ENCODE measurements around the gene TBL1Y.
"Not testable (repeated sequence)": the region's sequence is repeated elsewhere in the genome, so short reads cannot be mapped to it uniquely, and the experiment has no call there.

TBL1Y gene

GRCh38 chrY:6972271-6972887 is 61.9 kb downstream of the TBL1Y start:
- DNase-seq (ENCODE audit: low read depth in 2 of 2) = no peak

GRCh38 chrY:6974971-6975370 is 64.5 kb downstream of the TBL1Y start:
- no peak for DNase-seq (ENCODE audit: low read depth in 2 of 2)

DNA sequence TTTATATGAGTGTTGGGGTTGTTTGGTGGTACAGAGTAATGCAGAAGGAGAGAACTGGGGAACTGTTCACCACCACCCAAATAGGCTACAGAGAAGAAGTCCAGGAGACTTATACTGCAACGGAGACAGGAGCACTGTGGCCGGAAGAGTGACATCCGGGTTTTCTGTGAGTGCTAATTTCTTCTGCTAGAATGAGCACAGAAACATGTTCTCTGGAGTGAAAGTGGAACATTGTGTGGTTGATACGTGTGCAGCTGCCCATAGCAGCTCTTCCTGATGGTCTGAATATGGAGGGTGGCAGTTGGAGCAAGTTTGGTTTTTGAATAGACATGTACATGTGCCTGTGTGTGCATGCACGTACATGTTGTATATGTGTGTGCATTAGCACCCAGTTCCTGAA is 67.3 kb downstream of the TBL1Y start:
- no peak for DNase-seq (ENCODE audit: low read depth in 2 of 2)

- no peak for DNase-seq (ENCODE audit: low read depth in 2 of 2)
Measured at GRCh38 chrY:6983221-6983620, 72.7 kb downstream of the TBL1Y start.

DNA sequence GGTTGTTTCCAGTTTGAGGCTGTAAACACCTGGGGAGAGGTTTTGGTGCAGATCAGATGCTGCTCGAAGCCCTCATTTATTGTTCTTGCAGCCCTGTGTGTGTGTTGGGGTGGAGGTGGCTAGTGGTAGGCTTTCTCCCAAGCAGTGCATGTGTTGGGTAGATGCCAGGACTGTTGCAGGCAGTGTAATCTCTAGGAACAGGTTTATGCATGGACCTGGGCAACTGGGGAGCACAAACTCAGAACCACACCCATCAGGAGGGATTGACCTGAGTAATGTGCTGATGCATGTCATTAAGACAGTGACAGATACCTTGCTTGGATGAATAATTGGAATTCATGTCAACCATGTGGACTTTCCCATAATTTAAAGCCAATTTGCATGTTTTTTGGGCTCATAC is 77.3 kb downstream of the TBL1Y start:
- DNase-seq (ENCODE audit: low read depth in 2 of 2) = no peak

DNA sequence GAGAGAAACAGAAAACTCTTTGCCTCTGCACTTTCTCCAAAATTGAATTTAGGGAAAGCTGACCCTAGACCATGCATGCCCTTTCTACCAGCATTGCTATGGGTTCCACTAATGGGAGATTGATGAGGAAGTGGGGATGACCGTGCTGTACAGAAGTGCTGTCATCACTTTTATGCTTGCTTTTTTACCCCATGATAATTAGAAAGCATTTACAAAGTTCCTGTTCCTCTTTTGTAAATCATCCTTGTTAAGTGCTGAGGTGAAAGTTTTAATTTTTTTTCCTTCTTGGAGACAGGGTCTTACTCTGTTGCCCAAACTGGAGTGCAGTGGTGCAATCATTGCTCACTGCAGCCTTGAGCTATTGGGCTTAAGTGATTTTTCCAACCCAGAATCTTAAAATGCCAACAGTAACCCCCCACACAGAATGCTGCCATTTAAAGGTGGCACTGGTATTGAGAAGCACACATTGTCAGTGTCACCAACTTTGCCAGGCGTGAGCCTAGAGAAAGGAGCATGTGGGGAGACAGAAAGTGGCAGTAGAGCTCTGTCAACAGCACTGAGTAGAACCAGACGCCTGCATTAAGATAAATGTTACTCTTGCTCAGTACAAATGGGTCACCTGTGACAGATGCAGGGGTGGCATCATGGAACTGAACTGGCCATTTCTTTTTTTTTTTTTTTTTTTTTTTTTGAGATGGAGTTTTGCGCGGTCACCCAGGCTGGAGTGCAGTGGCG is 79.6 kb downstream of the TBL1Y start:
- no peak for DNase-seq (ENCODE audit: low read depth in 2 of 2)

DNA sequence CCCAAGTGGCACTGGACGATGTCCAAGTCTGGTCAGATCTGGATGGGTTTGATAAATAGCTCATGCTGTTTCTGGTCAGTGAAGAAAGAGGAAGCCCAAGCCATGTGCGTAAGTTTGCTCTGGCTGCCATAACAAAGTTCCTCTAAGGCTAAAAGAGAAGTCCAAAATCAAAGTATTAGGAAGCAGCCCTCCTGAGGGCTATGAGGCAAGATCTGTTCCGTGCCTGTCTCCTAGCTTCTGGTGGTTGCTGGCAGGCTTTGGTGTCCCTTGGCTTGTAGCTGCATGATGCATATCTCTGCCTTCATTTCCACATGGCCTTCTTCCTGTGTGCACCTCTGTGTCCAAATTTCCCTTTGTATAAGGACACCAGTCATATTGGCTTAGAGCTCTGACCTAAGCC is 81.5 kb downstream of the TBL1Y start:
- DNase-seq (ENCODE audit: low read depth in 2 of 2) = no peak

- no peak for DNase-seq (ENCODE audit: low read depth in 2 of 2)
Measured at GRCh38 chrY:6995987-6996386, 85.5 kb downstream of the TBL1Y start.

- no peak for DNase-seq (ENCODE audit: low read depth in 2 of 2)
Measured at GRCh38 chrY:6997503-6998066, 87.1 kb downstream of the TBL1Y start.

DNA sequence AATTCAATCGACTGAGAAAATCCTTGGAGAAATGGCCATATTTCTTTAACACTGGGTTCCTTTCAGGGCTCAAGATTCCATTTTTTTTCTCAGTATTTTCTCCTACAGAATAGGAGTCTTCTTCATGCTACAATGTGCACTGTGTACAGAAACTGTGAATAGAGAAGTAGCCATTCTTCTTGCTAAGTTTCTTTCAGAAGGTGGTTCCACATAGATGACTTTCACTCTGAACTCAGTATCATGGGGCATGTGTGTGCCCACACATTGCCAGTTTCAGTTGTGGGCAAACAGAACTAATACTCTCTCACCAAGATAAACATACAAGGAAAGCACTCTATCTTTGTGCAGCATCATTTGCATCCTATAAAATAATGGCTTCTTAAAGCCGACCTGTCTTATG is 89.4 kb downstream of the TBL1Y start:
- no peak for DNase-seq (ENCODE audit: low read depth in 2 of 2)

DNA sequence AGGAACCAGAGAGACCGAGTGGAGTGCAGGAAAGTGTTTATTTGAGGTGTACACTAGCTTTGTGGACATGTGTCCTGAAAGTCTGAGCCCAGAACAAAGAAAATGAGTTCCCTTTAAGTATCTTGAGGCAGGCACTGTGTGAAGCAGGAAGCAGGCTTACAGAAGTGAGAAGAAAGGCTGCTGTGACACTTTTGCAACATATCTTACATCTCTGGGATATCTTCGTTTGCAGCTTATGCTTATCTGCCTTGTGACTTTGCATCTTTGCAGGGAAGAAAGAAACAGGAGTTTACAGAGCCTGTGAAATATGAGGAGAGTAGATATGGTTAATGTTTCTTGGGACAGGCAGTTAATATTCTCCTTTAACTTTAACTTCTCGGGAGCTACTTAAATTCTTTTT is 92.1 kb downstream of the TBL1Y start:
- no peak for DNase-seq (ENCODE audit: low read depth in 2 of 2)

DNA sequence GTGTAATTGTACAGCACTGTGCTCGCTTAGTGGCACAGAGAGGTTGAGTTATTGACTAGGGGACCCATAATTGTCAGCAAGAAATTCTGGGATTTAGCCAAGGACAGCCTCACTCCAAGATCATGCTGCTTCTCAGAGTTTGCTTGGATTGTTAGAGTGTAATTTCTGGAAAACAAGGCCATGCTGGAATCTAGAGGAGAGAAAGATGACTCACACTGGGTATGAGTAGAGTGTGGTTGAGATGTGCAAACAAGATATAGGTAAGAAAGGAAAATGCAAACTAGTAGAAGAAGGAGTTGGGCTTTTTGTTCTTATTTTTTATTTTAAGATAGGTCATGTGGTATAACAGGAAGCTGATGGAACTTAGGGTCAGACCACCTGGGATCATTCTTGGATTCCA is 97.4 kb downstream of the TBL1Y start:
- DNase-seq (ENCODE audit: low read depth in 2 of 2) = no peak

- DNase-seq (ENCODE audit: low read depth in 2 of 2) = no peak
Measured at GRCh38 chrY:7008578-7009355, 98.3 kb downstream of the TBL1Y start.

DNA sequence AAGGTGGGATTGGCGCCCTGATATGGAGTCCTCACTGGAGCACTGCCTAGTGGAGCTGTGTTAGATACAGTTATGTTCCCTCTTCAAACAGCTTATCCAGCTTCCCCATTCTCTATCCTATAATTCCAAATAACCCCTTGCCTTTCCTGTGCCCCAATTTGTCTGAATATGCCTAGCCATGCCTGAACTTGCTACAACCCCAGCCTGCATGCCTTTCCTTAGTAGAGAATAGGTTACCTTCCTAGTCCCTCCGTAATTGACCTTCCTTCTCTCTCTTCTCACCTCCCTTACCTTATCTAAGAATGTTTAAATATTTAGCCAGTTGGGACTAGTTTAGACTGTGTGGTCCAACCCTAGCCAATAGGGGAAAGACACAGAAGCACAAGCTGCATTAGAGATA is 102.6 kb downstream of the TBL1Y start:
- DNase-seq (ENCODE audit: low read depth in 2 of 2) = no peak

GRCh38 chrY:7016521-7016920 is 106.0 kb downstream of the TBL1Y start:
- no peak for DNase-seq (ENCODE audit: low read depth in 2 of 2)

DNA sequence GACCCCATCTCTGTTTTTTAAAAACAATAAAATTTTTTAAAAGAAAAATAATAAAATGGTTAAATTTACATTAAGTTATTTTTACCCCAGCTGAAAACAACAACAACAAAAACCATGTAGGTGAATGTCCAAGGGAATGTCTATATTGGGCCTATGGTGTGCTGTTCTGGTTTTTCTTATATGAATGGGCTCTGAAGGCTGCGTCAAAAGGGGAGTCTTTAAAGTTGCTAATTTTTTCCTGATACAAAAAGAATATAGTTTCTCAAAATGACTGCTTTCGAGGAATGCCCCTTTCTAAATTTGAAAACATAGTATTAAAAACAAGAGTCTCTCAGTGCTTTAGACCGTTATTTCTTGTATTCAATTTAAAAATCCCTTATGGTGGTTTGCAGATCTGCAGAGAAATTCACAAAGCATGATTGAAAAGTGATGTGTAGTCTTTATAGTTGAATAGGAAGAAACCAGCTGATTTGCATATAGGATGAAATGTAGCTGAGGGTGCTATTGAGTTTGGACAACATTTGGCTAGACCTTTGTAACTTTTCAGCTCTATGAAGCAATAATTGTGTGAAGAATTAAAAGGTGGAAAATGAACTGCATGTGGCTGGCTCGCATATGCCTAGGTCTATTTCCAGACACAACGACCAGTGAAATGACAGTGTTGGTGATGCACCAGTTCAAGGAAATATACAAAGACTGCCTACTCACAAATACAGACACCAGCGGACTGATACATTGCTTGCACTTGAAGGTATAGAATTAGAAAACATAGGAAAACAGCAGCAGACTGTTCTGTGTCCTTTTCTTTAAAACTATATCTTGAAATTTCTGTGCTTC is 107.0 kb downstream of the TBL1Y start:
- DNase-seq (ENCODE audit: low read depth in 2 of 2) = no peak

- DNase-seq (ENCODE audit: low read depth in 2 of 2) = no peak
Measured at GRCh38 chrY:7039037-7039436, 128.5 kb downstream of the TBL1Y start.

- DNase-seq (ENCODE audit: low read depth in 2 of 2) = no peak
Measured at GRCh38 chrY:7040662-7041061, 130.2 kb downstream of the TBL1Y start.

DNA sequence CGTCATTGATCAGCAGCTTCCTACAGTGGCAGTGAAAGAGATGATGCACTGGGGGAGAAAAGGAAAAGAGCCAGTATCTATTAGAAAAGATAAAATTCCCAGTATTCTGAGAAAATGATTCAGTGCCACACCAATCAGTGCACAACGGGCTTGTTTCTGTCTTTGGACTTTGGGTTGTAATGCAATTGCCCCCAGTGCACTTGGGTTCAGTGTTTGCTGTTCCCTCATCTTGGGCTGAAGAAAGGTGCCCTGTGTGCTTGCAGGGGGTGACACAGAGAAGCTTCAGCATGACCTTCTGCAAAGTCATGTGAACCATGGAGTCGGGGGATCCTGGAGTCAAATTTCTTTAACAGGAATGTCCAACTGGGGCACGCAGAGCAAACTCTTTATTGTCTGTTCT is 131.5 kb downstream of the TBL1Y start:
- DNase-seq (ENCODE audit: low read depth in 2 of 2) = no peak

DNA sequence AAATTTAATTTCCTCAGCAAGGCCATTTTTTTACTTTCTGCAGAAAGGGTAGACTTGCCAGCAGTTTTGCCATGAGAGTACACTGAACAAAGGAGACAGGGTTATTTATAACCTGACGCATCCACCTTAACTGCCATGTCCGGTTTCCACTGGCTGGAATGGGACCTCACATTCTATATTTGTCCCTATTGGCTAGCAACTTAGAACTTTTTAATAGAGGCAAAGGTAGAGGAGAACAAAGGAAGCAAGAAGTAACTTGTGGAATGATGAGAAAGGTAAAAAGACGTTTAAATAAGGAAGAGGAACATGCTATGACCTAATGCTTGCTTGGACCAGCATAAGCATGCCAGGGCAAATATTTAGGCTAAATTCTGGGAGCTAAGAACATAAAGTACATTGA is 142.0 kb downstream of the TBL1Y start:
- not testable (repeated sequence) for DNase-seq (ENCODE audit: low read depth in 2 of 2)

DNA sequence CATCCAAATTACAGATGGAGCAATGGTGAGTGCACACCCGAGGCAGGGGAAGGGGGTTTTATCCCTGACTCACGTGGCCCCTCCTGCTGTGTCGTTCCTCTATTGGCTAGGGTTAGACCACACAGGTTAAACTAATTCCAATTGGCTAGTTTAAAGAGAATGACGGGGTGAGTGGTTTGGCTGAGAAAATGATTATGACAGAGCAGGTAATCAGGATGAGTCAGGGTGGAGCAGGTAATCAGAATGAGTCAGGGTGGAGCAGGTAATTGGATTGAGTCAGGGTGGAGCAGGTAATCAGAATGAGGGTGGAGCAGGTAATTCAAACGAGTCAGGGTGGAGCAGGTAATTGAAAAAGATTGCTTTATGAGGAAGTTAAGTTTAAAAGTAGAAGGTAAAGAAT is 146.4 kb downstream of the TBL1Y start:
- DNase-seq (ENCODE audit: low read depth in 2 of 2) = no peak

- DNase-seq (ENCODE audit: low read depth in 2 of 2) = no peak
Measured at GRCh38 chrY:7078725-7079124, 168.2 kb downstream of the TBL1Y start.
